GM18499 (cell line): Measurements from ENCODE around the gene BORCS8.
"Not testable (repeated sequence)": the region's sequence is repeated elsewhere in the genome, so short reads cannot be mapped to it uniquely, and the experiment has no call there.

Source experiments
- ATAC-seq: cut with Tn5 transposase; IDR thresholded peaks from one replicate; pipeline ENCODE4 v1.9.1; 2021; ENCODE audit warnings: moderate number of reproducible peaks; ENCODE audit not compliant: insufficient read depth, unreplicated experiment

Gene BORCS8

GRCh38 chr19:19192078-19192882 lies at the start of gene BORCS8, which contains the start of gene RFXANK:
Gene BORCS8, minus strand, starts transcription at chr19:19192152. Its CDS starts 35 bp downstream, at chr19:19192117.
Gene RFXANK, plus strand, starts transcription at chr19:19192258. Its CDS starts 1,689 bp downstream, at chr19:19193947.
- ATAC-seq, result peak; percentile 71

- ATAC-seq, result no peak
Observed at GRCh38 chr19:19240476-19240875, 48.5 kb upstream of the BORCS8 start.

GRCh38 chr19:19239675-19240074 lies 47.7 kb upstream of the BORCS8 start:
- no peak for ATAC-seq

DNA sequence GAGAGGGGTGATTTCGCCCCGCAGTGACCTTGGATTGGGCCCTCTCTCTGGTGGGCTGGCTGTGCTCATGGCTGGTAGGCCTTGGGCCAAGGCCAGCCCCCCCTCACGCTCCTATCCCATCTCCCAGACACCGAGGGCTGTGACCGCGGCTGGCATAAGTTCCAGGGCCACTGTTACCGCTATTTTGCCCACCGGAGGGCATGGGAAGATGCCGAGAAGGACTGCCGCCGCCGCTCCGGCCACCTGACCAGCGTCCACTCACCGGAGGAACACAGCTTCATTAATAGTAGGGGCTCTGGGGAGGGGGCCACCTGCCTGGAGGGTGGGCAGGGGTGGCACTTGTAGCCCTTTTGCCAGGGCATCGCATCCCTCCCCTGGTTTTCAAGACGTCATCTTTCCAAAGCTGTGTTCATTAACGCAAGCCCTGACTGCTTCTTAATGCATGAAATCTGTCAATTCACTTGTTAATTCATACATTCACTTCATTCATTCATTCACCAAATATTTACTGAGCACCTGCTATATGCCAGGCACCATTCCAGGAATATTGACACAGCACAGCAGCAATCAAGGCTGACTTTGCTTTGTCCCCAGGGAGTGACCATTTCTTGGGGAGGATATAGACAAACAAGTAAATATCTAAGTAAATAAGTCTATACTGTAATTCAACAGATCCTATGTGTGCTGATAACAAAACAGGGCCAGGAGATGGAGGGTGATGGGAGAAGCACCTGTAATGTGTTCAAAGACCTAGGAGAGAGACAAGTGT lies 46.4 kb upstream of the BORCS8 start:
- ATAC-seq, result no peak

GRCh38 chr19:19236173-19236572 lies 44.2 kb upstream of the BORCS8 start:
- ATAC-seq, result no peak

- ATAC-seq, result no peak
Observed at GRCh38 chr19:19234220-19234816, 42.4 kb upstream of the BORCS8 start.

DNA sequence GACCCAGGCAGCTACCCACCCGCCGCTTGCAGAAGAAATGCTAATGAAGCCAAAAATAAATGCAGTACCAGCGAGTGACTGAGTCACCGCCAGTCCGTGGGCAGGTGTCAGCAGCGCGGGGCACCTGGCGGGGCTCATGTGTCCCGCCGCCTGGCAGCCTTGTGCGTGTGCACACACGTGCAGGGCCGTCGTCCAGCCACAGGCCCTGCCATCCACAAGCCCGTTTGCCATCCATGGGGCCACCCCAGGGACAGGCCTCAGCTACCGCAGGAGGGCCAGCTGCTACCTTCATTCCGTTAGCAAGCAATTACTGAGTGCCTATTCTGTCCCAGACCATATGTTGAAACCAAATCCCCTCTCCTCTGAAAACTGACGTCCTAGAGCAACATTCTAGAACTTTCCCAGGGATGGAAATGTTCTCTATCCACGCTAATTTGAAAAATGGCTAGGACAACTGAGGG lies 40.3 kb upstream of the BORCS8 start:
- no peak for ATAC-seq

GRCh38 chr19:19230999-19231398 lies 39.0 kb upstream of the BORCS8 start:
- ATAC-seq, result no peak

DNA sequence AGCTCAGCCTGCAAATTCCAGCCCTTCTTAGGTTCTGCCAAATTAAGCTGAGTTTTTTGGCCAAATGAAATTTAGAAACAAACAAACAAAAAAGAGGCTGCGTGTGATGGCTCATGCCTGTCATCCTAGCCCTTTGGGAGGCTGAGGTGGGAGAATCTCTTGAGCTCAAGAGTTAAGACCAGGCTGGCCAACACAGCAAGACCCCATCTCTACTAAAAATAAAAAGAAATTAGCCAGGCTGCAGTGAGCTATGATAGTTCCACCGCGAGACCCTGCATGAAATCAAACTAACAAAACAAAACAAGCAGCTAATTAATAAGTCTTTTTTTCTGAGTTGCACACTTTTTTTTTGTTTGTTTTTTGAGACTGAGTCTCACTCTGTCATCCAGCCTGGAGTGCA lies 37.7 kb upstream of the BORCS8 start:
- no peak for ATAC-seq

GRCh38 chr19:19227217-19227616 lies 35.3 kb upstream of the BORCS8 start:
- ATAC-seq, result no peak

- no peak for ATAC-seq
Observed at GRCh38 chr19:19226663-19227062, 34.7 kb upstream of the BORCS8 start.

- no peak for ATAC-seq
Observed at GRCh38 chr19:19226204-19226603, 34.3 kb upstream of the BORCS8 start.

DNA sequence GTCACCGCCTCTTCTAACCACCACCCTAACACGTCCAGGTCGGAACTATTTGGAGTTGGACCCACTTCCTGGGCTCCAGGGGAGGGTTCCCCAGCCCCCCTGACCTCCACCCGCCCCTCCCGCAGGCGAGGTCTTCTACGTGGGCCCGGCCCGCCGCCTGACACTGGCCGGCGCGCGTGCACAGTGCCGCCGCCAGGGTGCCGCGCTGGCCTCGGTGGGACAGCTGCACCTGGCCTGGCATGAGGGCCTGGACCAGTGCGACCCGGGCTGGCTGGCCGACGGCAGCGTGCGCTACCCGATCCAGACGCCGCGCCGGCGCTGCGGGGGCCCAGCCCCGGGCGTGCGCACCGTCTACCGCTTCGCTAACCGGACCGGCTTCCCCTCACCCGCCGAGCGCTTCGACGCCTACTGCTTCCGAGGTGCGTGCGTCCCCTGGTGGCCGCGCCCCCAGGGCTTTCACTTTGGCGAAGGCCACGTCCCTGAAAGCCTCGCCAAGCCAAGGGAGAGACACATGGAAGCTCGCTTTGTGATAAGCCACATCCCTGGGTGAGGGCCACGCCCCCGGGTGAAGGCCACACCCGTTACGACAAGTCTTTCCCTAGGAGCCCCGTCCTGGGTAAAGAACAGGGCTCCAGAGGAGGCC lies 33.0 kb upstream of the BORCS8 start:
- no peak for ATAC-seq

GRCh38 chr19:19224150-19224851 lies 32.3 kb upstream of the BORCS8 start:
- ATAC-seq, result no peak

DNA sequence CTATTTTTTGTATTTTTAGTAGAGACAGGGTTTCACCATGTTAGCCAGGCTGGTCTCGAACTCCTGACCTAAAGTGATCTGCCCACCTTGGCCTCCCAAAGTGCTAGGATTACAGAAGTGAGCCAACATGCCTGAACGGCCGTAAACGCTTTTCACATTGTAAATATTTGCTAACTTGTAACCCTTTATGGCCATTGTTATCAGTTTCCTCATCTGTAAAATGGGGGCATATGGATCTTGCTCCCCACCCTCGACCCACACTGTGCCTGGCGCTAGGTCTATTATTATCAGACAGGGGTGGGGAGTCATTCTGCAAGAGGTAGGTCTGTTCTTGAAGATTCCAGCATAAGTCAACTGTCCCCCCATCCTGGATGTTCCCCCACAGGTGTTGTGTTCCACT lies 31.7 kb upstream of the BORCS8 start:
- ATAC-seq, result no peak

DNA sequence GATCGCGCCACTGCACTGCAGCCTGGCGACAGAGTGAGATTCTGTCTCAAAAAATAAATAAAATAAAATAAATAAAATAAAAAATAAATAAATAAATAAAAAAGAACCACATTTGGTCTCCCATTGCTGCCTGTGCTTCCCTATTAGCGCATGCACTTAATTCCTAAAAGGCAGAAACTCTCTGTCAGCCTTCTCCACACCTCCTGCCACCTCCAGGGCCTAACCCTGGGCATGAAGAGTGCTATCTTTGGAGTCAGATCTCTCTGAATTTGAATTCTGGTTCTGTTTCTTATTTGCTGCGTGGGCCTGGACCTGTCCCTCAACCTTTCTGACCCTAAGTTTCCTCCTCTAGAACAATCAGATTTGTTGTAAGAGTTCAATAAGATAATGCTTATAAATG lies 31.1 kb upstream of the BORCS8 start:
- no peak for ATAC-seq

GRCh38 chr19:19221000-19221399 lies 29.0 kb upstream of the BORCS8 start:
- ATAC-seq, result not testable (repeated sequence)

GRCh38 chr19:19218911-19219310 lies 27.0 kb upstream of the BORCS8 start:
- ATAC-seq, result no peak

GRCh38 chr19:19217099-19217498 lies 25.1 kb upstream of the BORCS8 start:
- no peak for ATAC-seq

- no peak for ATAC-seq
Observed at GRCh38 chr19:19215792-19216191, 23.8 kb upstream of the BORCS8 start.
